Heart right ventricle (tissue), 16 donors: ENCODE results near the gene CR2. TPM values are rescaled to one million over a fixed set of nuclear protein-coding genes. Genes with fewer than 3 reads are reported as not detected.
A peak's percentile ranks its signal among the peaks of the same experiment; 100 is the strongest.

Source experiments
- ATAC-seq, 8 donors: fragments of 200-7000 bp; cut with Tn5 transposase; one replicate each; pipeline ENCODE4 v1.9.1; 2020; ENCODE audit warnings: mild to moderate bottlenecking in 8 of 8, moderate library complexity in 8 of 8, moderate number of reproducible peaks in 1 of 8
- DNase-seq, 2 donors: peaks; one replicate each; pipeline ENCODE4 v3.0.0-alpha.2; 2020
- H3K27ac ChIP-seq, 10 donors: fragments of 200-600 bp; sonication (generic) in 2 of 10; one replicate each; pipeline versions ENCODE4 v1.5.0 to v1.8.0; 2020 to 2022; ENCODE audit warnings: mild to moderate bottlenecking in 3 of 10
- H3K27me3 ChIP-seq, 7 donors: fragments of 200-600 bp; one replicate each; pipeline ENCODE4 v1.8.0; 2021 to 2022; ENCODE audit warnings: mild to moderate bottlenecking in 2 of 7
- H3K36me3 ChIP-seq, 9 donors: fragments of 200-600 bp; sonication (generic) in 1 of 9; one replicate each; pipeline versions ENCODE4 v1.5.0 to v1.8.0; 2020 to 2022; ENCODE audit warnings: mild to moderate bottlenecking in 2 of 9
- H3K4me1 ChIP-seq, 9 donors: fragments of 200-600 bp; sonication (generic) in 1 of 9; one replicate each; pipeline versions ENCODE4 v1.5.0 to v1.8.0; 2020 to 2022; ENCODE audit warnings: mild to moderate bottlenecking in 4 of 9
- H3K4me3 ChIP-seq, 10 donors: fragments of 200-600 bp; sonication (generic) in 2 of 10; one replicate each; pipeline versions ENCODE4 v1.5.0 to v1.8.0; 2020 to 2022; ENCODE audit warnings: mild to moderate bottlenecking in 7 of 10, moderate library complexity in 2 of 10
- H3K9me3 ChIP-seq, 11 donors: fragments of 200-600 bp in 10 of 11; sonication (generic) in 2 of 11; one replicate each; pipeline versions ENCODE4 v1.5.0 to v1.8.0; 2013 to 2022; ENCODE audit warnings: mild to moderate bottlenecking in 2 of 11, control low read depth in 1 of 11, moderate library complexity in 1 of 11
- WGBS, 2 donors: extraction: QIAGEN DNeasy Blood & Tissue Kit; methylation state at CpG; one replicate each; pipeline ENCODE4 v1.1.7; 2013; ENCODE audit warnings: inconsistent platforms in 1 of 2; 5-methylcytosine and 5-hydroxymethylcytosine counted together
- intact Hi-C, 10 donors: fragments of 100-400 bp; cut with DNase I; formaldehyde crosslinking; loops; one replicate each; pipeline versions ENCODE4 v1.11.1 to v1.14.2; 2022
- polyA plus RNA-seq, 2 donors: library from polyadenylated mRNA; stranded (reverse); fragments of 200-250 nt; gene quantifications; one replicate each; pipeline ENCODE4 v1.2.3, GENCODE V29; 2013
- total RNA-seq, 10 donors: library from RNA; stranded (reverse); fragmentation: NEBNext Ultra II Directional in 3 of 10; extraction: Animal tissue kit (Norgen Biotek cat#: 25700) in 3 of 10; gene quantifications; one replicate each; pipeline versions ENCODE4 v1.2.1 to v1.2.4, GENCODE V29; 2021 to 2023
- TF ChIP-seq, protein P1 (sequence below), 9 donors: fragments of 200-600 bp; sonication (generic) in 2 of 9; IDR thresholded peaks; one replicate each; pipeline versions ENCODE4 v1.5.0 to v1.8.0; 2021 to 2022; ENCODE audit warnings: antibody characterized with exemption in 9 of 9, mild to moderate bottlenecking in 5 of 9, moderate library complexity in 1 of 9
- donor health status: Arrhythmogenic right ventricular cardiomyopathy.
- donor health status: ischemic (EF 13 %, LVEDD 7.1; RV severe dilation, severe dysfunction).
- donor health status: healthy with polysubstance abuse.
- donor health status: DM: no; HTN: yes; CAD: no.
- donor health status: DM: no; HTN: no; CAD: no.
- donor health status: ischemic (EF 25% LVEDD 6.9; RV normal size, moderate dysfunction).
- donor health status: ischemic (EF 25% LVEDD 5.7; RV mildly dilated, moderate dysfunction).
- donor health status: healthy.
- donor health status: DM: yes; HTN: yes; CAD: no.
- donor health status: Ischemic cardiomyopathy.
- donor health status: ischemic (EF 35%, LVEDD 5.7; RV mildly dilated, moderate dysfunction).
- donor health status: nonischemic (EF 11% LVEDD 7.7; RV severe dilation, severe dysfunction).
- donor health status: DM: yes; HTN: yes; CAD: no.
- donor health status: PGD.
- donor health status: ischemic (EF 29% LVEDD 5.4; RV normal size, mild dysfunction).
- donor health status: nonischemic (EF 23%, LVEDD 6.1; RV moderate dilation, normal function).

The CR2 gene
- total and polyA plus RNA-seq, 12 donors = 0.01 to 0.06 TPM; not detected in 10

DNA sequence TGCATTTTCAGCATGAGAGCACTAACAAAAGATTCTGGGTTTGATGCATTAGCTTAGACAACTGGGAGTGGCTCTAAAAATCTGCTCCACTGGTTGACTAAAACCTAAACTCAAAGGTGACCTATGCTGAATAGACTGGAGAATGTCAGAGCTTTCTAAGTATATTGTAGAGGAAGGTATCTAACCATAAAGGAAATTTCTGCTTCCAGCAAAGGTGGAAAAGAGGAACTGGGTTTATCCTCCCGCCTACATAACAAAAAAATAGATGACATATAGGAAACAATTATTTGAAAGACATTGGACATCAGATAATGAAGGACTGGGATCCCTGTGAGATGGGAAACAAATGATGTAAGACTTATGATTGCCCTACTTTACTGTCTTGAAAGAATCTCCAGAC lies 35.8 kb upstream of the CR2 start:
- TF ChIP-seq, protein P1, sequence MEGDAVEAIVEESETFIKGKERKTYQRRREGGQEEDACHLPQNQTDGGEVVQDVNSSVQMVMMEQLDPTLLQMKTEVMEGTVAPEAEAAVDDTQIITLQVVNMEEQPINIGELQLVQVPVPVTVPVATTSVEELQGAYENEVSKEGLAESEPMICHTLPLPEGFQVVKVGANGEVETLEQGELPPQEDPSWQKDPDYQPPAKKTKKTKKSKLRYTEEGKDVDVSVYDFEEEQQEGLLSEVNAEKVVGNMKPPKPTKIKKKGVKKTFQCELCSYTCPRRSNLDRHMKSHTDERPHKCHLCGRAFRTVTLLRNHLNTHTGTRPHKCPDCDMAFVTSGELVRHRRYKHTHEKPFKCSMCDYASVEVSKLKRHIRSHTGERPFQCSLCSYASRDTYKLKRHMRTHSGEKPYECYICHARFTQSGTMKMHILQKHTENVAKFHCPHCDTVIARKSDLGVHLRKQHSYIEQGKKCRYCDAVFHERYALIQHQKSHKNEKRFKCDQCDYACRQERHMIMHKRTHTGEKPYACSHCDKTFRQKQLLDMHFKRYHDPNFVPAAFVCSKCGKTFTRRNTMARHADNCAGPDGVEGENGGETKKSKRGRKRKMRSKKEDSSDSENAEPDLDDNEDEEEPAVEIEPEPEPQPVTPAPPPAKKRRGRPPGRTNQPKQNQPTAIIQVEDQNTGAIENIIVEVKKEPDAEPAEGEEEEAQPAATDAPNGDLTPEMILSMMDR (IDR thresholded peaks at IDR 0.05) = no peak
- peak overlapping the region in 1 of 10 donors; percentile 1 for H3K27ac ChIP-seq
- H3K9me3 ChIP-seq = peaks cover 0 to 24% (median 7%) of the 10 kb centered on the region in 11 donors
- H3K4me1 ChIP-seq = peaks cover 0 to 47% (median 0%) of the 10 kb centered on the region in 9 donors
- no peak for ATAC-seq
- intact Hi-C loops = no loop called here
- H3K36me3 ChIP-seq = no peaks in the 10 kb centered on the region
- 61 to 75% methylated on average over 1 of the region's 1 CpG for WGBS, 2 donors
- DNase-seq = no peak
- H3K4me3 ChIP-seq = no peak overlapping the region
- H3K27me3 ChIP-seq = peaks cover 0 to 24% (median 4%) of the 10 kb centered on the region in 7 donors

DNA sequence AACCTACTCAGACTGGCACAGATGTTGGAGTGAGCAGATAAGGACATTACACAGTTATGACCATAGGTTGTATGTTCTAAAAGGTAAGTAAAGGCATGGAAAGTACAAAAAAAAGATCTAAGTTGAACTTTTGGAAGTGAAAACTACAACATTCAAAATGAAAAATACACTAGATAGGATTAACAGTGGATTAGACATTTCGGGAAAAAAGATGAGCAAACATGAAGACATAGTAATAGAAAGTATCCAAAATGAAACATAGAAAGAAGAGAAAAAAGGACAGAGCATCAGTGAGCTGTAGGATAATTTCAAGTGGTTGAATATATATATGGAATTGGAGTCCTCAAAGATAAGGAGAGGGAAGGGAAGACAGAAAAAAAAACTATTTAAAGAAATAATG lies 34.0 kb upstream of the CR2 start:
- peaks cover 0 to 36% (median 0%) of the 10 kb centered on the region in 9 donors for H3K4me1 ChIP-seq
- intact Hi-C loops = no loop called here
- DNase-seq = no peak

DNA sequence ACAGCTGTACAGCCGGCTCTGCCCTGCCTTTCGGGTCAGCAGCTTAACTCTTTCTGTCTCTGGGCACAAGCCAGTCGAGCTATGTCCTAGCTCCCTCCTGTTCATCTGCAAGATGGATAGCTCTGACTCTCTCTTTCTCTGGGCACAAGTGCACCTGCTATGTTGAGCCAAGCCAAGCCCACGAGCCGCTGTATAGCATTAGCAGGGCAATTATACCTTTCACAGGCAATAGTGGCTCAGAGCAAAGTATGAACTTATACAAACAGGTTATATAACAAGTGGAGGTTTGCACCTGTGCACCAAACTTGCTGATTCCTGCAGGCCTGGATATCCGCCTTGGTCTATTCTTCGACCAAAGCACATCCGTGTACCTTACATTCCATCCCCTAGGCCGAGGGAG lies 33.0 kb upstream of the CR2 start:
- DNase-seq (no peak), ATAC-seq (no peak)
- H3K4me3 ChIP-seq = no peak overlapping the region
- H3K9me3 ChIP-seq = peaks cover 0 to 24% (median 7%) of the 10 kb centered on the region in 11 donors
- H3K27me3 ChIP-seq = peaks cover 0 to 45% (median 14%) of the 10 kb centered on the region in 7 donors
- WGBS, 2 donors = 82 to 83% methylated on average over 9 of the region's 9 CpGs
- H3K27ac ChIP-seq = no peak overlapping the region
- H3K36me3 ChIP-seq = no peaks in the 10 kb centered on the region
- H3K4me1 ChIP-seq = peaks cover 0 to 28% (median 0%) of the 10 kb centered on the region in 9 donors
- TF ChIP-seq, protein P1 (IDR thresholded peaks at IDR 0.05) = no peak
- intact Hi-C loops = no loop called here

More for the DNA sequence above, 34.0 kb upstream of the CR2 start:
- H3K27me3 ChIP-seq = peaks cover 0 to 41% (median 13%) of the 10 kb centered on the region in 7 donors
- H3K9me3 ChIP-seq = peaks cover 0 to 24% (median 7%) of the 10 kb centered on the region in 11 donors
- no peaks in the 10 kb centered on the region for H3K36me3 ChIP-seq
- no peak for ATAC-seq
- no peak overlapping the region for H3K27ac ChIP-seq
- H3K4me3 ChIP-seq = no peak overlapping the region
- WGBS, 2 donors = 92 to 96% methylated on average over 1 of the region's 1 CpG
- TF ChIP-seq, protein P1 (IDR thresholded peaks at IDR 0.05) = no peak

DNA sequence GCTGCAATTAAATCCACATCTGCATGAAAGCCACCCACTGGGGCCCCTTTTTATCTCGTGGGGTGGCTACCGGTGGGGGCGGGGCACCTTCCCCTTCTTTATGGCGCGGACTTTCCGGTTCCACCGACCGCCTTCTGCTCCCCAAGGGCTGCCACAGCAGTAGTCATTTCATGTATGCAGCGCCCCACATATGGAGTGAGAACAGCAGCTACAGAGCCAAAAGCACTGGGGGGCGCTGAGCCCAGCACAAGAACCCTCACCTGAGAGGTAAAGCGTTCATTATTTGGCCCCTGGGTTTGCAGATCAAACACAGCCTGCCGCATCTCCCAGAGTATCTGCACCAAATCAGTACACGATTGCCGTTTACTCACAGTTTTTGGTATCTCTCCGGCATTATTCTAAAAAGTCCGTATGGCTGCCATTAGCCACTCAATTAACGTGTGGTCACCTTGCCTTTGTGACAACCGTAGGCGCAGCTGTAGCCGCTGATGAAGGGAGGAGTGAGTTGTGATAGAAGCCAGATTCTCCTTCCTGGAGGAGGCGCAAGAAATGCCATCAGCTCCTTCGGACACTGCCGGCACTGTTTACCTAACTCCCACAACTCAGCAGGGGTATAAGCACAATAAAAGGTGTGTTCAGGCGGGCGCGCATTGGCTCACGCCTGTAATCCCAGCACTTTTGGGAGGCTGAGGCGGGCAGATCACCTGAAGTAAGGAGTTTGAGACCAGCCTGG lies 30.4 kb upstream of the CR2 start:
- ATAC-seq (no peak), DNase-seq (no peak)
- Histone ChIP-seq H3K27me3 (peaks cover 0 to 35% (median 14%) of the 10 kb centered on the region in 7 donors), H3K4me3 (no peak overlapping the region), H3K27ac (no peak overlapping the region), H3K9me3 (peaks cover 0 to 24% (median 7%) of the 10 kb centered on the region in 11 donors), H3K4me1 (peaks cover 0 to 6% (median 0%) of the 10 kb centered on the region in 9 donors), H3K36me3 (no peaks in the 10 kb centered on the region)
- intact Hi-C loops = no loop called here
- TF ChIP-seq, protein P1 (IDR thresholded peaks at IDR 0.05) = no peak
- 22 to 33% methylated on average over 28 of the region's 28 CpGs for WGBS, 2 donors
